Measurements from ENCODE around the gene PTPRR.
"Not testable (repeated sequence)": the region's sequence is repeated elsewhere in the genome, so short reads cannot be mapped to it uniquely, and the experiment has no call there.

Gene PTPRR

GRCh38 chr12:70839544-70839943 lies 81.0 kb downstream of the PTPRR start:
- DNase-seq: no peak

- no peak for DNase-seq
These were observed 82.4 kb downstream of the PTPRR start for GRCh38 chr12:70838127-70838526.

GRCh38 chr12:70837026-70837425 lies 83.5 kb downstream of the PTPRR start:
- DNase-seq: no peak

- DNase-seq: no peak
These were observed 84.6 kb downstream of the PTPRR start for GRCh38 chr12:70835948-70836347.

GRCh38 chr12:70831543-70831942 lies 89.0 kb downstream of the PTPRR start:
- DNase-seq: no peak

- DNase-seq: no peak
These were observed 90.1 kb downstream of the PTPRR start for GRCh38 chr12:70830221-70831061.

- DNase-seq: no peak
These were observed 91.5 kb downstream of the PTPRR start for GRCh38 chr12:70829070-70829469.

GRCh38 chr12:70828351-70828750 lies 92.2 kb downstream of the PTPRR start:
- no peak for DNase-seq

- DNase-seq: no peak
These were observed 94.4 kb downstream of the PTPRR start for GRCh38 chr12:70826156-70826555.

- no peak for DNase-seq
These were observed 96.0 kb downstream of the PTPRR start for GRCh38 chr12:70824511-70824910.

- no peak for DNase-seq
These were observed 97.2 kb downstream of the PTPRR start for GRCh38 chr12:70823182-70823976.

GRCh38 chr12:70822412-70822811 lies 98.1 kb downstream of the PTPRR start:
- no peak for DNase-seq

GRCh38 chr12:70815971-70816391 lies 104.6 kb downstream of the PTPRR start:
- DNase-seq: no peak

GRCh38 chr12:70815056-70815455 lies 105.5 kb downstream of the PTPRR start:
- no peak for DNase-seq

GRCh38 chr12:70813559-70813958 lies 107.0 kb downstream of the PTPRR start:
- DNase-seq: no peak

GRCh38 chr12:70812136-70812535 lies 108.4 kb downstream of the PTPRR start:
- DNase-seq: no peak

GRCh38 chr12:70809887-70810286 lies 110.7 kb downstream of the PTPRR start:
- no peak for DNase-seq

- not testable (repeated sequence) for DNase-seq
These were observed 112.5 kb downstream of the PTPRR start for GRCh38 chr12:70807993-70808392.

GRCh38 chr12:70806827-70807226 lies 113.7 kb downstream of the PTPRR start:
- DNase-seq: no peak

GRCh38 chr12:70806043-70806442 lies 114.5 kb downstream of the PTPRR start:
- DNase-seq: no peak

GRCh38 chr12:70798016-70798783 lies 122.3 kb downstream of the PTPRR start:
- DNase-seq: no peak

- DNase-seq: no peak
These were observed 123.5 kb downstream of the PTPRR start for GRCh38 chr12:70796989-70797388.

- DNase-seq: no peak
These were observed 124.9 kb downstream of the PTPRR start for GRCh38 chr12:70795608-70796007.
